AG04449 (cell line): ENCODE measurements around the gene OSGIN1.

Source experiments
- CTCF ChIA-PET: fragments of 350-600 bp; formaldehyde crosslinking; extraction: SDS; loops from one replicate; lab custom pipeline; 2021; ENCODE audit warnings: antibody characterized with exemption; lab: Yijun Ruan, JAX
- POLR2A ChIA-PET: fragments of 400-600, 350-600 bp; formaldehyde crosslinking; extraction: SDS; loops from one replicate; lab custom pipeline; 2020; ENCODE audit warnings: antibody characterized with exemption, inconsistent platforms; lab: Yijun Ruan, JAX
- DNase-seq: peaks from one replicate; pipeline ENCODE4 v3.0.0-alpha.2; 2010; ENCODE audit warnings: low read depth, low spot score
- H3K4me3 ChIP-seq: 2 replicates; pipeline ENCODE4 v1.5.1; 2011; ENCODE audit warnings: low read depth, mild to moderate bottlenecking, control low read depth, low read length
- TF ChIP-seq, protein P1 (sequence below): IDR thresholded peaks from one replicate; pipeline ENCODE4 v1.5.1; 2011; ENCODE audit warnings: mild to moderate bottlenecking, moderate library complexity, low read length, control low read depth, inconsistent platforms; ENCODE audit not compliant: insufficient read depth; ENCODE audit errors: missing control alignments

OSGIN1 gene

DNA sequence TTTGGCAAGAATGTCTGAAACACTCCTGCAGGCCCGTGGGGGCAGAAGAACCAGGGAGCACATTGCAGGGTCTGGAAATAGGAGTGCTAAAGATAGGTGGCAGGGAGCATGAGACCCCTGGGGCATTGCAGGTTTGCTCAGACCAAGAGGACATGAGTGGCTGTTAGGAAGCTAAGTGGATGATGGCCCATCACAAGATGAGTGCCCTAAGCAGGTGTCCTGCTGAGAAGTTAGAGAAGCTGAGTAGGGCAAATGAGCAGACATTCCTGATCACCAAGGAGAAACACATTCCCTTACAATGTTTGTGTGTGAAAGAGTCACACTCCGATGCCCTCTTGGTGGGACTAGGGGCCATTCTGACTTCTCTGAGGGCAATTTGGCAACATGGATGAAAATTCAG lies 44.2 kb upstream of the OSGIN1 start:
- POLR2A ChIA-PET, result no interaction called here
- CTCF ChIA-PET, result interaction anchor here (0.6 to 1.1 kb wide), 3 partner anchors 18 to 48 kb away, joined by 3 read pairs; no protein-coding TSS in a partner anchor

DNA sequence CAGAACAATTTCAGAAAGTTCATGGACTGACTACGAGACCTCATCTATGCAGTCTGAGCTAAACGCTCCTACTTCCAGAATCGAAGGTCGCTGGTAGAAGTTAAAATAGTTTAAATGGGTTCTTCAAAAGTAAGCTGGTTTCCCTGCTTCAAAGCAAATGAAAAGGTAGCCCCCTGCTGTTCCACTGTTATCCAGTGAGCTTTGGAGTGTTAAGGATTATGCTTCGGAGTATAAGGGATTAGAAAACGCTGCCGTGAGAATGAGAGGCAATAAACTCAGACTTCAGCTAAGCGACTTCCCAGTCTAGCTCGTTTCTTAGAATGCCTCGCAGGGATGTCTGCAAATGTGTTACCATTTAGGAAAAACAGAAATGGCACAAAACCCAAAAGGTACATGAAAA lies 41.8 kb upstream of the OSGIN1 start:
- TF ChIP-seq, protein P1, sequence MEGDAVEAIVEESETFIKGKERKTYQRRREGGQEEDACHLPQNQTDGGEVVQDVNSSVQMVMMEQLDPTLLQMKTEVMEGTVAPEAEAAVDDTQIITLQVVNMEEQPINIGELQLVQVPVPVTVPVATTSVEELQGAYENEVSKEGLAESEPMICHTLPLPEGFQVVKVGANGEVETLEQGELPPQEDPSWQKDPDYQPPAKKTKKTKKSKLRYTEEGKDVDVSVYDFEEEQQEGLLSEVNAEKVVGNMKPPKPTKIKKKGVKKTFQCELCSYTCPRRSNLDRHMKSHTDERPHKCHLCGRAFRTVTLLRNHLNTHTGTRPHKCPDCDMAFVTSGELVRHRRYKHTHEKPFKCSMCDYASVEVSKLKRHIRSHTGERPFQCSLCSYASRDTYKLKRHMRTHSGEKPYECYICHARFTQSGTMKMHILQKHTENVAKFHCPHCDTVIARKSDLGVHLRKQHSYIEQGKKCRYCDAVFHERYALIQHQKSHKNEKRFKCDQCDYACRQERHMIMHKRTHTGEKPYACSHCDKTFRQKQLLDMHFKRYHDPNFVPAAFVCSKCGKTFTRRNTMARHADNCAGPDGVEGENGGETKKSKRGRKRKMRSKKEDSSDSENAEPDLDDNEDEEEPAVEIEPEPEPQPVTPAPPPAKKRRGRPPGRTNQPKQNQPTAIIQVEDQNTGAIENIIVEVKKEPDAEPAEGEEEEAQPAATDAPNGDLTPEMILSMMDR, result no peak
- ChIA-PET POLR2A (no interaction called here), CTCF (interaction anchor here (5.6 kb wide), 1 partner anchor 14 kb away, joined by 65 read pairs; no protein-coding TSS in a partner anchor)
- DNase-seq, result no peak
- no peak overlapping the region for H3K4me3 ChIP-seq

More for the DNA sequence above, 44.2 kb upstream of the OSGIN1 start:
- no peak for DNase-seq
- TF ChIP-seq, protein P1, result no peak
- no peak overlapping the region for H3K4me3 ChIP-seq

DNA sequence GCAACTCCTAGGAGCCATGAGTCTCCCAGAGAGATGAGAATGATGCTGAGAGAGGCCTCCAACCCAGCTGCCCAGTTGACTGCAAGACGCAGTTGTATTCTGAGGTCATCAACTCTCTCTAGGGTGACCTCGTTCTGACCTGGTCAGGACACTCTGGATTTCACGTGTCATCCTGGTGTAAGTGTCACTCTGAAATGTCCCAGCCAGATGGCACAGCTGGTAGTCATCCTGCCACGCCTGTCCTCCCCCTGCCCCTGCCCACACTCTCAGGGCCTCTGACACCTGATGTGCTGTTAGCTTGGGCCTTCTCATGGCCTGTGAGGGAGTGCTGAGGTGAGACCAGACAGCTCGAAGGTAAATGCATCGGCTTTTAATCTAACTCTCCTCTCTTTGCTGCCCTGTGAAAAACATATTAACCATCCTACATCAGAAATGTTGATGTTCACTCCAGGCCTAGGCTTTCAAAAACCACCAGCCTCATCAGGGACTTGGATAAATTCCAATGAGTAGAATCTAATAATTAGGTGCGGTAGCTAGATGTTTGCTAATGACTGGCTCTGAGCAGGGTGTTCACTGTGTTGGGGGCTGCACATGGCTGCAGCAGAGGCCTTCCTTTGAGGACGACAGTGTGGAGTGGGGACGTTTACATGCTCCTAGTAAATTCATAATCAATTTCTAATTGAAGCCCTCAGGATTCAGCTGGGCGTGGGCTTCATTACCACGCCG lies 40.4 kb upstream of the OSGIN1 start:
- H3K4me3 ChIP-seq, result no peak overlapping the region
- TF ChIP-seq, protein P1, result no peak
- CTCF ChIA-PET, result interaction anchor here (5.6 kb wide), 1 partner anchor 13 kb away, joined by 65 read pairs; no protein-coding TSS in a partner anchor
- POLR2A ChIA-PET, result interaction anchor here (0.6 kb wide), 1 partner anchor 57 kb away, joined by 4 read pairs; no protein-coding TSS in a partner anchor
- no peak for DNase-seq

DNA sequence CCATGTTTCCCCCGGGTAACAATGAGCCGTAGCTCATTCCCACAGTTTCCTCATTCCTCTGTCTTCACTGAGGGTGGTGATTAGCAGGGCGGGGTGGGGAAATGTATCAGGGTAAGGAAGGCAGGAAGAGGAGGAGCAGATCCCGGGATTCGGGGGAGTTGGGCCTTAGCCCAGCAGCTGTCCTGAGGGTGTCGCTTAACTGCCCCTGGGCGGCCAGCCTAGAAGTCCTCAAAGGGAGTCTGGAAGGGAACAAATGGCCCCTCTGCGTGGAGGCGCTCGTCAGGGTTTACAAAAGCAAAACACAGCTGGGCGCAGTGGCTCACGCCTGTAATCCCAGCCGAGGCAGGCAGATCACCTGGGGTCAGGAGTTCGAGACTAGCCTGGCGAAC lies 39.8 kb upstream of the OSGIN1 start:
- H3K4me3 ChIP-seq, result no peak overlapping the region
- CTCF ChIA-PET, result interaction anchor here (5.6 kb wide), 1 partner anchor 12 kb away, joined by 65 read pairs; no protein-coding TSS in a partner anchor
- DNase-seq, result no peak
- TF ChIP-seq, protein P1, result no peak
- POLR2A ChIA-PET, result interaction anchor here (0.6 kb wide), 1 partner anchor 57 kb away, joined by 4 read pairs; no protein-coding TSS in a partner anchor

DNA sequence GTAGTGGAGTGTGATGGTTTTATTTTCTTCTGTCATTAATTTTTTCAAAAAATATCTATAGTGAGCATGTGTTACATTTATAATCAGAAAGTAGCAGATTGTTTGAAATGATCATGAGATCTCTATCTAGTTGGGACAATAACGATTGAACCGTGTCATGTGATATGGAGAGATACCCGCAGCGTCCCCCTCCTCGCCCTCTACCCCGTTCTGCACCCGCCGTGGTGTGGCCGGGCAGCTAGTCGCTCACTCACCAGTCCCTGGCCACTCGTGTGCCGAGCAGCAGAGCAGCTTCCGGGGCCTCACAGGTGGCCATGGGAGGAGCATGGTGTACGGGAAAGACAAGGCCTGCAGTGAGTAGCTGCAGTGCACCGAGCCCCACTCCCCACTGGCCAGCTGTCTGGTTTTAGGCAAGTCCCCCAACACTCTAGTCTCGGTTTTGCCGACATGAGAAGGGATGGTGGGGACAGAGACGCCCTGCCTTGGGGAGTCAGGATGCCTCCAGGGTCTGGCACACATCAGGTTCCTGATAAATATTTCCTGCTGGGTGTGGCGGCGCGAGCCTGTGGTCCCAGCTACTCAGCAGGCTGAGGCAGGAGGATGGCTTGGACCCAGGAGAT lies 38.8 kb upstream of the OSGIN1 start:
- ChIA-PET POLR2A (interaction anchor here (0.6 kb wide), 1 partner anchor 563 kb away, joined by 3 read pairs; no protein-coding TSS in a partner anchor), CTCF (interaction anchor here (5.6 kb wide), 1 partner anchor 11 kb away, joined by 65 read pairs; no protein-coding TSS in a partner anchor)
- no peak for DNase-seq
- H3K4me3 ChIP-seq, result no peak overlapping the region
- TF ChIP-seq, protein P1, result no peak

DNA sequence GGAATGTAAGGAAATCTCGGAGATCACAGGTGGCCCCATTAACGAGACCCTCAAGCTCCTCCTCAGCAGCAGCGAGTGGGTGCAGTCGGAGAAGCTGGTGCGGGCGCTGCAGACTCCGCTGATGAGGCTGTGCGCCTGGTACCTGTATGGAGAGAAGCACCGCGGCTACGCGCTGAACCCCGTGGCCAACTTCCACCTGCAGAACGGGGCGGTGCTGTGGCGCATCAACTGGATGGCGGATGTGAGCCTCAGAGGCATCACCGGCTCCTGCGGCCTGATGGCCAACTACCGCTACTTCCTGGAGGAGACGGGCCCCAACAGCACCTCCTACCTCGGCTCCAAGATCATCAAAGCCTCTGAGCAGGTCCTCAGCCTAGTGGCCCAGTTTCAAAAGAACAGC lies 38.0 kb upstream of the OSGIN1 start:
- no peak overlapping the region for H3K4me3 ChIP-seq
- no peak for DNase-seq
- CTCF ChIA-PET, result interaction anchor here (1.1 to 5.6 kb wide), 2 partner anchors 10 to 12 kb away, joined by 13 to 65 read pairs; no protein-coding TSS in a partner anchor
- POLR2A ChIA-PET, result no interaction called here
- TF ChIP-seq, protein P1, result no peak
